Activated T-helper 1 cell treated with Interleukin-2 at 50 U/mL for 16 hours (primary cell): ENCODE measurements around the gene CNTNAP2.
"Not testable (repeated sequence)": the region's sequence is repeated elsewhere in the genome, so short reads cannot be mapped to it uniquely, and the experiment has no call there.

ENCODE experiments used
- DNase-seq: peaks from one replicate; pipeline ENCODE4 v3.0.0-alpha.2; 2020; ENCODE audit warnings: low read depth

Gene CNTNAP2

DNA sequence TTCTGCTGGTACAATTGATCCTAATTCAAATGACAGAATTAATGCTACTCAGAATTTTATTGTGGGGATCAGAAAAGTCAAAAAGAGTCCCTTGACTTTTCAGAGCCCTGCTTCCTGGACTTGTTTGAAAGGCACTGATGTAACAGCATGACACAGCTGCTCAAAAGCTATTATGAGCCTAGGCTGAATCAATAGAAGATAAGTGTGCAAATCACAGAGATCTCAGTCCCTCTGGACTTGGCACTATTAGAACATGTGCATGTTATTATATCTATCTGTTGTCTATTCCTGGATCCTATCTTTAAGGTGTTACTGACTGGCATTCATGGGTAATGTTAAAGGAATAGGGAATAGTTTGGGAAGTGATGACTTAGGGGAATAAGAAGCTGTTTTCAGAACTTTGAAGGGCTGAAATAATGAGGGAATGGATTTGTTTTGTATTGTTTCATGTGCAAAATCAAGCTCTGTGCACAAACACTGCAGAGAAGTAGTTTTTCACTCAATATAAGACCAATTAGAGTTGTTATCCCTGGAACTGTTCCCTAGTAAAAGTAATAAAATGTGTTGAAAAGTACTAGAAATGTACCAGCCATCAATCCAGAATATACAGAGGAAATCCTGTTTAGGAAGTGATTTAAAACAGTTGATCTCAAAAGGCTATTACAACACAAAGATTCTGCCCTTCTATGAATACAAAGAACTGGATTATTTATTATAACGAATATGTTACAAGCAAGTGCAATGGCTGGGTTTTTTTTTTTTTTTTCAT is 1659.1 kb downstream of the CNTNAP2 start:
- no peak for DNase-seq

- DNase-seq = no peak
Observed at GRCh38 chr7:147777309-147777708, 1660.7 kb downstream of the CNTNAP2 start.

DNA sequence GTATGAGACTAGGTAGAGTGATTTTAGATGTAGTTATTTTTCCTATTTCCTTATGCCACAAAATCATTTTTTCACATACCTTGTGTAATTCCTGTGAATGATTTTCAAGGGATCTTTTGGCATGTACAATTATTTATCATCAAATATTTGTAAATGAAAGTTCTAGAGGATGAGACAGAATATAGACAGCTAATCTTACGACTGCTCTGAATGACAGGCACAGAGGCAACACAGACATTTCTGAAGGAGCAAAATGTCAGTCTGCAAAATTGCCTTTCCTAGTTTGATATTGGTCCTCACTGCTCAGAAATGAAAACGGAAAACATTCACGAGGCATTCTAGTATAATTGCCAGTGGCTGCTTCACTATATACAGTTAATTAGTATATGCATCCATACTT is 1663.3 kb downstream of the CNTNAP2 start:
- no peak for DNase-seq

DNA sequence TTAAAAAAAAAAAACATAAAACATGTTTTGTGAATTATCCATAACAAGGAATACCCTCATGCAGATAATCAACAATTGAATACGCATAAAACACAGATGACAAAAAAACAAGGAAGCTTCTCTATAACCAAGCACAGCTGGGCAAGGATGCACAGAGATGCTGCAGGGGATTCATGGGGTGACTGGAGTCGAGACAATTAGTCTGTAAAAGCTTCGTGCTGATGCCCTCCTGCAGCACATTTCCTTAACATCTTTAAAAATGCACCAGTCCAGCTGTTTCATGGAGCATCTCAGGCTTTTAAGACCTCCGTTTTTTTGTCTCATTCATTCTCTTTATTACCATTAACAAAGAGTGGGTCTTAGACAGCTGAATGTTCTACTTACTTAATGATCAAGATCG is 1680.0 kb downstream of the CNTNAP2 start:
- DNase-seq = no peak

DNA sequence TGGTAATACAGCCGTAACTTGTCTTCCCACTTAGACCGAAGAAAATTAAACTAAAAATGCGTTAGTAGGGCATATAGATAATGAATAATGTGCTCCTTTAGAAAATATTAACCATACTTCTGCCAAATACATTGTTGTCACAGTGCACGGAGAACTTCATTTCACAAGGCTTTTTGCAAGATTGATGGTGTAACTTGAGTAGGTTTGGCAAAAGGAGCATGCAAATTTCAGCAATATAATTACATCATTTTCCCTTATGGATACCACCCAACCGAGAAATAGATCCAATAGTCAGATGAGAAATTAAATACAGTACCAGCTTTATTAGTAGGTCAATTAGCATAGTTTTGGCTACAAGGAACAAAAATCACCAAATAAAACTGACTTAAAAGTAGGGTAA is 1681.4 kb downstream of the CNTNAP2 start:
- no peak for DNase-seq

- DNase-seq = not testable (repeated sequence)
Observed at GRCh38 chr7:147801762-147802161, 1685.2 kb downstream of the CNTNAP2 start.

- DNase-seq = no peak
Observed at GRCh38 chr7:147803151-147803550, 1686.5 kb downstream of the CNTNAP2 start.

DNA sequence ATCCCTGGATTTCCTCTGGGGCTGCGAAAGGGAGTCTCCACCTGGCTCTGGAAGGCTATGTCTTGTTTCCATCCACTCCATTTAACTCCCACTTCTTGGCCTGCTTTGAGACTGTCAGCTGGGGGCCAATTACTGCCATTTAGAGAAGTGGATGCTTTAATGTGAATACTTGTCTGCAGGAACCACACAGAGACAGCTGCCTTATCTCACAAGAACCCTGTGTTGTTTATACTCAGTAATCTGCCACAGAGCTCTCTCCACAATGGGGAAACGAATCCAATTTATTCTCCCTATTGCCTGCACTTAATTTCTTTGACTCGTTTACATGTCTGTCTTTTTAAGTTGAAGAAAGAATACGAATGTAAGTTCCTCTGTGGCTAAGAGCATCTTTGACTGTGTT is 1687.0 kb downstream of the CNTNAP2 start:
- DNase-seq = no peak

- no peak for DNase-seq
Observed at GRCh38 chr7:147804032-147804431, 1687.4 kb downstream of the CNTNAP2 start.

- no peak for DNase-seq
Observed at GRCh38 chr7:147805996-147806576, 1689.5 kb downstream of the CNTNAP2 start.

GRCh38 chr7:147809786-147810185 is 1693.2 kb downstream of the CNTNAP2 start:
- no peak for DNase-seq

DNA sequence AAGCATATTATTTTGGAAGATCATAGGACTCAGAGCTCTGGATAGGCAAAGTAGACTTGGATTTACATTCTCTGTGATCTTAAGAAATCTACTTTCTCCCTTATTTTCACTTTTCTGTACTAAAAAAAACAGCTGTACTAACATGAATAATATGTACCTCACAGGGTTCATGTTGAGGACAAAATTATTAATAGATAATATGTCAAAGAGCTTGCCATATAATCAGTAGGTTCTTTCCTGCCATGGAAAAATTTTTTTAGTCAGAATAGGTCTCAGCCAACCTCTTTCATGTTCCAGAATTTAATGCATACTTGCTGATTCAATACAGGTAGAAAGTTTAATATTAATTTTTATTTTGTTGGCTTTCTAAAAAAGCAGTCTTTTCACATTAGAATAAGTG is 1693.7 kb downstream of the CNTNAP2 start:
- DNase-seq = no peak

DNA sequence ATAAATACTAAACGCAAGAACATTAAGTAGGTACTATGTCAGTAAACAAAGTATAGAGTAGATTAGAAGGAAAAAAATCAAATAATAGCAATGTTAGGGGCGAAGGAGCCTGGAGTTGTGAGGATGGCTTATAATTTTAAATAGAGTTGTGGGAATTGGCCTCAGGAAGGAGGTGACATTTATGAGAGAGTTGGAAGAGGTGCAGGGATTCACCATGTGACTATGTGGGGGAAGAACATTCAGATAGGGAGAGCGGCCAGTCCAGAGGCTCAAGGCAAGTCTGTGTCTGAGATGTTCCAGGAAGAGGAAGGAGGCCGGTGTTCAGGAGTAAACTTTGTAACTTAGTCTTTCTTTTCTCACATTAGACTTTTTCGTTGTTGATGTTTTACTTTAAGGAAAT is 1695.3 kb downstream of the CNTNAP2 start:
- DNase-seq = no peak

- no peak for DNase-seq
Observed at GRCh38 chr7:147813316-147813715, 1696.7 kb downstream of the CNTNAP2 start.

DNA sequence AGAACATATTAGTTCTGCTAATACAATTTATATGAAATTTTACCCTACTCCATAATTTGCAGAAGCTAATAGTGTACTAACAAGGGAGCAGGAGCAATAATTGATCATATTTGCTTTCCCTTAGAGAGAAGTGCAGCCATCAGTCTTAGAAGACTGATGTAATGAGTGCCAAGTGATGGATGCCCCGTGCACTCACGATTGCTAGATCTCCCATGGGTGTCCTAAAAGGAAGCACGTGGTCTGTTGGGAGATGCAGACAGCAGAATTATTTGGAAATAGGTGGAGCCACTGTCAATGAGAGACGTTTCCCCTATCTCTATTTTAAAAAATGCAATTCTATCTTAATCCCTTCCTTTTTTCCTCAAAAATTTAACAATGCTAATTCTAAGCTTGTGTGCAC is 1701.7 kb downstream of the CNTNAP2 start:
- DNase-seq = no peak

- no peak for DNase-seq
Observed at GRCh38 chr7:147824671-147825070, 1708.1 kb downstream of the CNTNAP2 start.

- DNase-seq = no peak
Observed at GRCh38 chr7:147829016-147829415, 1712.4 kb downstream of the CNTNAP2 start.

- no peak for DNase-seq
Observed at GRCh38 chr7:147833557-147833956, 1717.0 kb downstream of the CNTNAP2 start.

GRCh38 chr7:147833970-147834369 is 1717.4 kb downstream of the CNTNAP2 start:
- no peak for DNase-seq

DNA sequence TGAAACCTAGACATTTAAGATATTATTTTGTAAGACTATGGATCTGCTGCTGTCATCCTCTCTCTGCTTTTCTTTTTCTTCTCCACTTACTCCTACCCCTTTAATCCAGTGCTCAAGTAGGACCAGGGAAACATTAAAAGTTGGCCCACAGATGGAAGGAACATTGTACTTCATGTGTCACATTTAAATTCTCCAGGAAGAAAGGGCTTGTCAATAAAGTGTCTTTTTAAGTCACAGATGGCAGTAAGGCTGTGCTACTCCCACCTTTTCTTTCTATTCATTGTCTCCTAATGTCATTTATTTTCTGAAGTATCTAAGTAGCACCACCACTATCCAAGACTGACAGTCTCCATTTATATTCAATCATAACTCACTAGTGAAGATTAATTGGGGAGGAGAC is 1736.2 kb downstream of the CNTNAP2 start:
- DNase-seq = no peak

- no peak for DNase-seq
Observed at GRCh38 chr7:147857152-147858140, 1740.8 kb downstream of the CNTNAP2 start.

DNA sequence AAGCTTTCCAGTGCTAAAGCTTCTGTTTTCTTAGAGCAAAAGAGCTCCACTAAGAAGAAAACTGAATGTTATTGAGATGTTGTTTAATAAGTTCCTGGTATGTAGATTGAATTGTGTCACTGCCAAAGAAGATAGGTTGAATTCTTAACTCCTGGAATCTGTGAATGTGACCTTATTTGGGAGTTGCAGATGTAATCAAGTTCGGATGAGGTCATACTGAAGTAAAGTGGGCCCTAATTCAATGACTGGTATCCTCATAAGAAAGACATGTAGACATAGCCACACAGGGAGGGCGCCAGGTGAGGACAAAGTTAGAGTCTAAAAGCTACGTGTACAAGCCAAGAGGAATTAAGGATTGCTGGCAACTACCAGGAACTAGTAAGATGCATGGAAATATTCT is 1741.8 kb downstream of the CNTNAP2 start:
- DNase-seq = no peak

GRCh38 chr7:147859033-147859432 is 1742.4 kb downstream of the CNTNAP2 start:
- no peak for DNase-seq
